MM.1S (cell line): ENCODE data around the gene SYT9.

Source experiments
- EZH2 ChIP-seq: fragments of 300-600 bp; sonication (generic); optimal IDR thresholded peaks from 2 replicates; pipeline ENCODE3; 2017; ENCODE audit warnings: low read depth, mild to moderate bottlenecking, antibody characterized with exemption, low read length, mixed read lengths
- TF ChIP-seq, protein P1 (sequence below): fragments of 300-600 bp; sonication (generic); IDR thresholded peaks from 2 replicates; pipeline ENCODE4 v1.5.1; 2016; ENCODE audit warnings: antibody characterized with exemption, low read length, mixed read lengths

DNA sequence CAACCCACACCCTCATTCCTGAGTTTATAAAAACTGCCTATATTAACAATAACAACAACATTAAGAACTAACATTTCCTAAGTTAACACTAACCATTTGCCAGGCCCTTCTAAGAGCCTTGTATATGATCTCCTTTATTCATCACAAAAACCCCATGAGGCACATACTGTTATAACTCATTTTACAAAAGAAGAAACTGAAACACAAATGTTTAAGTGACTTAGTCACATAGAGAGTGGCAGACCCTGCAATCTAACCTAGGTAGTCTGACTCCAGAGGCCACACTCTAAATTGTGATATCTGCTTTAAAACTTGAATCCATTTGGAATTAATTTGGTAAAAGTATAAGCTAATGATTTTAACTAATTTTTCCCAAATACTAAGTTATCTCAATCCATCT is 116.1 kb downstream of the SYT9 start:
- TF ChIP-seq, protein P1, sequence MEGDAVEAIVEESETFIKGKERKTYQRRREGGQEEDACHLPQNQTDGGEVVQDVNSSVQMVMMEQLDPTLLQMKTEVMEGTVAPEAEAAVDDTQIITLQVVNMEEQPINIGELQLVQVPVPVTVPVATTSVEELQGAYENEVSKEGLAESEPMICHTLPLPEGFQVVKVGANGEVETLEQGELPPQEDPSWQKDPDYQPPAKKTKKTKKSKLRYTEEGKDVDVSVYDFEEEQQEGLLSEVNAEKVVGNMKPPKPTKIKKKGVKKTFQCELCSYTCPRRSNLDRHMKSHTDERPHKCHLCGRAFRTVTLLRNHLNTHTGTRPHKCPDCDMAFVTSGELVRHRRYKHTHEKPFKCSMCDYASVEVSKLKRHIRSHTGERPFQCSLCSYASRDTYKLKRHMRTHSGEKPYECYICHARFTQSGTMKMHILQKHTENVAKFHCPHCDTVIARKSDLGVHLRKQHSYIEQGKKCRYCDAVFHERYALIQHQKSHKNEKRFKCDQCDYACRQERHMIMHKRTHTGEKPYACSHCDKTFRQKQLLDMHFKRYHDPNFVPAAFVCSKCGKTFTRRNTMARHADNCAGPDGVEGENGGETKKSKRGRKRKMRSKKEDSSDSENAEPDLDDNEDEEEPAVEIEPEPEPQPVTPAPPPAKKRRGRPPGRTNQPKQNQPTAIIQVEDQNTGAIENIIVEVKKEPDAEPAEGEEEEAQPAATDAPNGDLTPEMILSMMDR: no peak
- no peak for TF ChIP-seq EZH2
